GM19397 (cell line): ENCODE data around the gene CELF4.

ENCODE experiments used
- ATAC-seq: cut with Tn5 transposase; IDR thresholded peaks from one replicate; pipeline ENCODE4 v1.9.1; 2021; ENCODE audit warnings: mild to moderate bottlenecking, moderate library complexity; ENCODE audit not compliant: unreplicated experiment

The CELF4 gene

DNA sequence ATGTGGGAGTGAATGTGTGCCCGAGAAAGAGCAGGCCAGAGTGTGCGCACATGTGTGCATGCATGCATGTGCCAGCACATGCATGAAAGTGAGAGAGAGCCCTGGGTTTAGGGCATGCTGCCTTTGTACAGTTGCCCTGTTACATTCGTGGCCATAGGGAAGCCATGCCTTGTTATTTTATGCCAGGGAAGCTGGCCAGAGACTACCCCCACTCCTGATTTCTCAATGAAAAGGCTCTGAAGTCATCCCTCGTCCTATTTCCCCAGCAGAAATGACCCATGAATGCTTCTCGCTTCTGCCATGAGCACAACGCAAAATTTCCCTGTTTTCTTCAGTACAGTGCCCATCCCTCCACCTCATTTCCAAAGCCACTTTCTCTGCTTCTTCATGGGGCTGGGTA, 143.0 kb downstream of the CELF4 start:
- ATAC-seq: no peak

DNA sequence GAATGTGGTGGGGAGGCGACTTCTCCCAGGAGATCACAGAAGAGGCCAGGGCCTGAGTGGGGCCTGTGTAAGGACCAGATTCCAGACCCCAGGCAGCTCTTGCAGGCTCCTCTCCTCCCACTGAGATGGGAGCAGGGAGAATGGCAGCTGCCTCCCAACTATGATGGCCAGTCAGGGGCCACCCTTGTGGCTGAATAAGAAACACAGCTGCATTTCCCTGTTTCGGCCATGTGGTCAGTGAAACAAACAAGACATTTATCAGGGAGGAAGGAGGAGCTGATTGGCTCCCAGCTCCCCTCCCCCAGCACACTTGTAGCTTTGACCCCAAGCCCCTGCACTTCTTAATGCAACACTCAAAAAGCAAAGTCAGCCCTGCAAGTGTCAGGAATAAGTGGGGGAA, 143.5 kb downstream of the CELF4 start:
- ATAC-seq: no peak

DNA sequence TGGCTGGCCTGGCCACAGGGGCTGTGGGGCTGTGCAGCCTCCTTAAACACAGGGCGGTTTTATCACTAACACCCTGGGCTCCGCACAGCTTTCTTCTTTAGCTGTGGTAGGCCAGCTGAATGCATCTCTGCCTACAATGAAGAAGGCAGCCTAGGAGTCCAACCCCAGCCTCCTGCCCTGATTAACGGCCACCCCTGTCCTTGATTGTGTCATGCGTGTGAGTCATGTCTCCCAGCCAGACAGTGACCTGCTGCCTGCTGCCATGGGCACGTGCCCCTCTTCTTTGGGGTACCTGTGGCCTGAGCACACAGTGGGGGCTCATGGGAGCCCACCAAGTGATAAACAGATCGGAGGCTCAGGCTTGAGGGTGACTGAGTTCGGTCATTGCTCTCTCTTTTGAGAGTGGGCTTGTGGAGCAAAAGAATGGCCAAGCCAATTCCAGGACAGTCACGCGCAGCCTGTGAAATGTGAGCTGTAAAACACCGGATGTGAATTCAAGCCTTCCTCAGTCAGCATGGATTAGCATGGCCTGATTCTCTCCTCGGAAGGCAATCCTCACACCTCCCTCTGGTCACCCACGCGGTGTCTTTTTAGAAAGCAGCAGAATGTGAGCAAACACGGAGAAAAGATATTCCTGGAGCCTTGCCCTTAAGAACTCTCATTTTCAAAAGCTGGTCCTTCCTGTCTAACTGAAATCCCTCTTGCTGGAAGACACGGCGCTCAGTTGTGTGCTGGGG, 144.1 kb downstream of the CELF4 start:
- ATAC-seq: no peak

DNA sequence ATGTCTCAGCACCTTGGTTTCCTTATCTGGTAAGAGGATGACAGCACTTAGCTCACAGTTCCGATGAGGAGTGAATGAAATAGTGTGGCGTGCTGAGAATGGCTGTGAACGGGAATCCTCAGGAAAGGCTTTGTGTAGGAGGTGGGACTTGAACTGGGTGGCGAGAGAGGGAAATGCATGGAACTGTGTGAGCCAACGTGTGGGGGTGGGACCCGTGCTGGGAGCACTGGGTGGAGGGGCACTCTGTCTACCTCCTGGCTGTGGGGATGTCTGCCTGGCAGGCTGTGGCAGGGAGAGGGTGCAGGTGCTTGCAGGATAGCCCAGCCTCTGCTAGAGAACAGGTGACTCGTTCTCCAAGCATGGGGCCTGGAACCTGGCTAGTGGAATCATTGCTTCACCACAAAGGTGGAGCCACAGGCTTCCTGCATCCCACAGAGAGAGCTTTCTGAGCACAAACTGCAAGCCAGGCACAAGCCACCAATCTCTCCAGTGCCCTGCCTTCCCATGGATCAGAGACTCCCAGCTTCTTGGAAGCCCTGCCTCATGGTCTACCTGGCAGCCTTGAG, 145.2 kb downstream of the CELF4 start:
- no peak for ATAC-seq

DNA sequence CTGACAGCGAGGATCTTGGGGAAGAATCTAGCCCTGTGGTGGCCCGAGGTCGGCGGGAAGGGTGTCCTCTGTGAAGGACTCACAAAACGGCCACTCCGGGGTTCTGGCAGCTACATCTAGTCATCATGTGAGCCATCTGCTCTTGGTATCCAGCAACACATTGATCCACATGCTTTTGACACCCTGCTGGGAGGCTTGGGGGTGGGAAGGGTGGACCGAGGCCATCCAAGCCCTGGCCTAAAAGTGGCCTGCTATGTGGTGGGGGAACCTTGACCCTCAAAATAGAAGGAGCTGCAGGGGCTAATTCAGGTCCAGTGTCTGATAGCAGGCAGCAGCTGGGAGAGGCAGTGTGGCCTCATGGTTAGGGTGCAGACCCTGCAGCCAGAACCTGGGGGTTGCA, 145.7 kb downstream of the CELF4 start:
- no peak for ATAC-seq

DNA sequence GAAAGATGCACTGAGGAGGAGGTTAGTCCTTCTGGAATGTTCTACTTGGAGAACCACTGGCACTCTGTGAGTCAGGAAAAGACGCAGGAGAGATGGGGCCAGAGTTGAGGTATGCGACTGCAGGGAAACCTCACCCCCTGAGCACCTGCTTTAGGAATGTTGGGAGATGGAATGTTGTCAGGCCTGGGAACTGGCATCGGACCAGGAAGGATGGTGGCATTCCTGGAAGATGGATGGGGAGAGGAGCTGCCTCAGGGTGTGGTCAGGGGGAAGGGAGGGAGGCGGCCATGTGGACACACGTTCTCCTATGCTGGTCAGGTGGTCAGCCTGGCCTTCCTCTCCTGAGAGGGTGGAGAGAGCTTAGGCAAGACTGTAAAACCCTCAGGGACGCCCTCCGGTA, 146.3 kb downstream of the CELF4 start:
- no peak for ATAC-seq

DNA sequence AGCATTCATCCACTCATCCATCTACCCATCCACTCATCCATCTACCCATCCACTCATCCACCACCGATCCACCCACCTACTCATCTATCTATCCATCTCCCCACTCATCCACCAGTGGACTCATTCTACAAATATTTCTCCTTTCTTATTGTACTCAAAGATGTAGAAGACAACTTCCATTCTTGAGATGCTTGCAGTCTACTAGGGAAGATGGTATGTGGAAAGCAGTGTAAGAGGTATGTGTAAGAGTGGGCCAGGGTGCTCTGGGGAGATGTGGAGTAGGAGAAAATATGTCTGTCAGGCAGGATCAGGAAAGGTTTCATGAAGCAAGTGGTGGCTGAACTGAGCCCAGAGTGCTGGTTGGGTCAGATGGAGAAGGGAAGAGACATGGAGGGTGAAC, 150.8 kb downstream of the CELF4 start:
- no peak for ATAC-seq

DNA sequence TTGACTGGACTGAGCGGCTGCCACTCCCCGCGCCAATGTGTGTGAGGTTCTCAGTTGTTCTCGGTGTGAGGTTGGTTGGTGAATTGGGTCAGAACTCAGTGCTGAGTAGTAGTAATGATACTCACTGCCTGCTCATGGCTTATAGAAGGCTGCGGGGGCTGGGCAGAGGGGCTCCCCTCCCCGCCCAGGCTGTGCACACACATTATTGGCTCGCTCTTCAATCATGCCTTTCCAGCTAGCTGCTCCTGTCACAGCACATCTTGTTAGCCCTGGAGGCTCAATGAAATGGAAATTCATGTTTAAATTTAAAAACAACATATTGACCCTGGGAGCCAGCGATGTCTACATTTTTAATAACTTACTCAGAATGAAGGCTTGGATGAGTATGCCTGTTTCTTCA, 152.8 kb downstream of the CELF4 start:
- no peak for ATAC-seq

DNA sequence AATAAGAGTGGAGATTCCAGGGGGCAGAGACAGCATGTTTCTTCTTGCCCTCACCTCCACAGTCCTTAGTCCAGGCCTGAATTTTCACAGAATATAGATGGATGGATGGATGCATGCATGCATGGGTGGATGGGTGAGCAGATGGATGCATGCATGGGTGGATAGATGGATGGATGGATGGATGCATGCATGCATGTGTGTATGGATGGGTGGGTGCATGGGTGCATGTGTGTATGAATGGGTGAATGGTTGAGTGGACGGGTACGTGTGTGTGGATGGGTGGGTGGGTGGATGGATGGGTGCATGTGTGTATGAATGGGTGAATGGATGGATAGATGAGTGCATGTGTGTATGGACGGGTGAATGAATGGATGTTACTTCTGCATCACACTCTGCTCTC, 153.3 kb downstream of the CELF4 start:
- no peak for ATAC-seq

DNA sequence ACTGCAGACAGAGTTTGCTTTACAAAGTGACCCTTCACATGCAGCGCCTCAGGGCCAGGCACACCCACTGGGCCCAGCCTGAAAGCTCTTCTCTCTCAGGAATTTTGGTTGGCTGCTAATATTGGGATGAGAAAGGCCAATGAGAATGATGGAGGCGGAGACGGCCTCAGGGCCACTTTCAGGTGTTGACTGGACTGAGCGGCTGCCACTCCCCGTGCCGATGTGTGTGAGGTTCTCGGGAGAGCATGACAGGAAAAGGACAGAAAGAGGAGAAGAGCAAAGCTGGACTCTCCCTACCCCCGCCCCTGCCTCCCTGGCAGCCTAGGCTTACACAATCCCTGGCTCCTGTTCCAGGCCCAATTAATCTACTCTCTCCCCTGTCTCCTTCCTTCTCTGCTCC, 155.7 kb downstream of the CELF4 start:
- no peak for ATAC-seq

DNA sequence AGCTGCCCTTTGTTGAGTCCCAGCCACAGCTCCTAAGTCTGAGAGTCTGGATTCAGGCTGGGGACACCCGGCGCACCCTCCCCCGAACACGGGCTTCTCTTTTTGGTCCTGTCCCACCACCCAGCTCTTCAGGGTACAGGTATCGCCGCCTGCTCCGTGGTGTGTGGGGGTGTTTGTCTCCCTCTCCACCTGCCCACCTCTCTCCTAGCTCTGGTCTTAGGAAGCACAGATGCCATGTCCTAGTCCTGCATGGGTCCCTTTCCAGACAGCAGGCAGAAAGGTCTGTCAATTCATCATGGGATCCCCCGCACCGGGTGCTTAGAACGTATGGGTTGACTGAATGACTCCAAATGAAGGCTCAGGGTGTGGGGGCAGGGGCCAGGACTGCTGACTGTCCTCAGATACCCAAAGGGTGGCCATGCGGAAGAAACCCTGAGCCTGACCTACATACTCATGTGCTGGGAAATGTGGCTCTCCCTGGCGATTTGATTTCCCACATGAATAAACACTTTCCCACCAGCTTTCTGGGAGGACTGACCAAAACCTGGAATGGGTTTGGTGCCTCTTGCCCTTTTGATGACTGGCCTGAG, 156.8 kb downstream of the CELF4 start:
- ATAC-seq: no peak

DNA sequence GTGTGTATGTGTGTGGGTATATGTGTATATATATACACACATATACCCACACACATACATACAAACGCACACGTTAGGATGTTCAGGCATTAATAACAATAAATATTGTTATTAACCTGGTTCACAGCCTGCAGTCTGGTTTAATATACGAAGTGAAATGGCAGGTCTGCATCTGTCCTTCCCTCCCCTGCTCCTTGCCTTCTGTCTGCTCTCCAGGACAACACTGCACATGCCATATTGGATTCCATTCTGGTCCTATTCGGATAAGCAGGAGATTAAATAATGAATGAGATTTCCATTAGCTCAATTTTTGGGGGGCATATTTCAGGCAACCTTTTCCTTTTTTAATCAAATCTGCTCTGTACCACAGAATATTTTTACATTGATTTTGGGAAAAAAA, 158.0 kb downstream of the CELF4 start:
- no peak for ATAC-seq

DNA sequence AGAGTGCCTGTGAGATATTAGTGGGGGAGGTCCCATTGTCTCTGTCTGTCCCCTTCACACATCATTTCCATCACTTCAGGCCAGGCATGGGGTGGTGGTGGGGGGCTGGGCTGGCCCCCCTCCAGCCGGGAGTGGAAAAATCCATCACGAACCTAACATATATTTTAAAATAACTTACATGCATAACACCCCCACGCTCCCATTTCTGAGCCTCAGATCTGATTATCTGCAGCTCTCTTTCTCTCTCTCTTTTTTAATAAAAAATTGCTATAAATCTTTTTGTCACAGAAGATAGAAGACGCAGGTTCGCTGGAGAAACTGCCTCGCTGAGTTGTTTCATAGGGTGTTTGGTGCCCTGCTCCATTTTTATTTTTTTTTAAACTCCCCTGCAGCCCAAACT, 159.8 kb downstream of the CELF4 start:
- ATAC-seq: no peak

DNA sequence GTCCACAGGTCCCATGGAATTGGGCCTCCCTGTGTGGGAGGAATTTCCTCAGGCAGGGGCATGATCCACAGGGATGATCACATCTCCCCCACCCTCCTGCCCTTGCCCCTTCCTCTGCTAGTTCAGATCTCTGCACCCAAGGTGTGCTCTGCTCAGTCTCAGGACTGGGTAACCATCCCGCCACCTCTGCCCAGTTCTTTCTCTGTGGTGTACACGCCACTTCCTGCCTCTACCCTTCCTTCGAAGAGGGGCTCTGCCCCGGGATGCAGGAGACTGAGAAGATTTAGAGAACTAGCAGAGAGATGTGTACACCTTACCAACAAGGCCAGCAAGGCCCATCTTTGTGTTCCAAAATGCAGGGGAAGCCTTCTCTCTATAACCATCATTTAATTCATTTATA, 160.4 kb downstream of the CELF4 start:
- no peak for ATAC-seq

DNA sequence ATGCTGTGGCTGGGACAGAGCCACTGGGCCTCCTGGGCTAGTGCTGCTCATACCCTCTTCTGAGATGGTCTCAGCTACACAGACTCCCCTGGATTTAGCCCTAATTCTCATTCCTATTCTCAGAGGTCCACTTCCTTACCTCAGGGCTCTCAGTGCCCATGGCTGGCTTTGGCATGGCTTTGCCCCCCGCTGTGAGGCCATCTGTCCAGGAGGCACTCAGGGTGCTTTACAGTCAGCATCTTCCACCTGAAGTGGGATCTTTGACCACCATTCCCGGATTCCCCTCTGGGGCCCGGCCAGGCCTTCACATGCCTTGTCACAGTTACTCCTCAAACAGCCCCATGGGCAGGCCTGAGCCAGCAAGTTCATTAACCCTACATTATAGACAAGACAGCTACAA, 161.8 kb downstream of the CELF4 start:
- ATAC-seq: no peak

DNA sequence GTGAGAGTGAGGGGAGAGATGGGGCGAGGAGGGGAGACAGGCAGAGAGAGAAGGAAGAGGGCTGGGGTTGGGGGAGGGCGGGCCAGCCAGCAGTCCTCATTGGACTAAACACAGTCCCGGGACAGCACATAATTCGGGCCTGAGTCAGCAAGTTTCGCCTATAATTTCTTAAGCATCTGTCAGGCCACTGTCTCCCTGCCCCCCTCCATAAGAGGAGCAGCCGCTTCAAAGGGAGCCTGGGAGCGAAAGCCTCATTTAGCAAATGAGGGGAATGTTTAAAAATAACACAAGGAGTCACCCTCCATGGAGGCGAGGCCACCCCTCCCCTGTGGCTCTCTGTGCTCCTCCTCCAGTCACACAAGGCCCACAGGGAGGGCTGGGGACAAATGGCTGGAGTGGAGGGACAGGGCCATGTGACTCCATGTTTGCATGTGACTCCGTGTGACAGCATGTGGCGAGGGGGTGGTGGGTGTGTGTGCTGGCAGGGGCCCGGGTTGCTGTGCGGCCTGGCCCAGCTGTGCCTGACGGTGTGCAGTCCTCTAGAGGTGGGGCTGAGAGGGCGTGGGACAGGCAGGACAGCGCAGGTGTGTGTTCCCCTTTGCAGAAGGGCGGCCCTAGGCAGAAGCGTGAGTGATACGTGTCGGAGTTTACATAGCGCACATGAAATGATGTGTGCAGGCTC, 162.4 kb downstream of the CELF4 start:
- no peak for ATAC-seq

DNA sequence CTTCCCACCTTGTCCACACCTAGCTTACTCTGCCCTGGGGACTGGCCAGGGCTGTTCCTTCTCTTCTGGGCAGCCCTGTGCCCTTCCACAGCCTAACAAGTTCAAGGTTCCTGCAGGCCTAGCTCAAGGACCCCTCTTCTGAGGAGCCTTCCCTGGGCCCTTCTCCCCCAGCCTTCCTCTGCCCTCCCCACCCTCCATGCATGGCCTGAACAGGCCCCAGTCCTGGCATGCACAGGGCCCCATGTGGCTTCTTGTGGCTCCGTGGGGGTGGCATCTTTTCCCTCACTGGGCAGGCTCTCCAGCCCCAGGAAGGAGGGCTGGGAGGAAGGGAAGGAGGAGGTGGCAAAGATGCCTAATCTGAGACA, 162.9 kb downstream of the CELF4 start:
- ATAC-seq: no peak

DNA sequence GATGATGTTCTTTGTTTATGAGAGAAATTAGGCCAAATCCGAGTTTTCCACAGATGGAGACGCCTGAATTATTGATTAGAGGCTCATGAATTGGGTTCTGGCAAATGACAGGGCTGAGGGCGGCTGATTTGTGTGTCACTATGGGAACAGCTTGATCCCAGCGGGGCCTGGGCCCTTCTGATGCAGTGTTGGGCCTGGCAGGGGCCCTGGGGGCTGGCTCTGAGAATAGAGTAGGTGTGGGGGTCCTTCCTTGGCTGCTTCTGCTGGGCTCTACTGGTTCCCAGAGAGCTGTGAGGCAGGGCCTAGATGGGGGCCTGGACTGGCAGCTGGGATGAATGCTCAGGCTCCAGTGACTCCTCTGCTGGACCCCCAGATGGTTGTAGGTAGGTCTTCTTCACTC, 164.8 kb downstream of the CELF4 start:
- no peak for ATAC-seq

DNA sequence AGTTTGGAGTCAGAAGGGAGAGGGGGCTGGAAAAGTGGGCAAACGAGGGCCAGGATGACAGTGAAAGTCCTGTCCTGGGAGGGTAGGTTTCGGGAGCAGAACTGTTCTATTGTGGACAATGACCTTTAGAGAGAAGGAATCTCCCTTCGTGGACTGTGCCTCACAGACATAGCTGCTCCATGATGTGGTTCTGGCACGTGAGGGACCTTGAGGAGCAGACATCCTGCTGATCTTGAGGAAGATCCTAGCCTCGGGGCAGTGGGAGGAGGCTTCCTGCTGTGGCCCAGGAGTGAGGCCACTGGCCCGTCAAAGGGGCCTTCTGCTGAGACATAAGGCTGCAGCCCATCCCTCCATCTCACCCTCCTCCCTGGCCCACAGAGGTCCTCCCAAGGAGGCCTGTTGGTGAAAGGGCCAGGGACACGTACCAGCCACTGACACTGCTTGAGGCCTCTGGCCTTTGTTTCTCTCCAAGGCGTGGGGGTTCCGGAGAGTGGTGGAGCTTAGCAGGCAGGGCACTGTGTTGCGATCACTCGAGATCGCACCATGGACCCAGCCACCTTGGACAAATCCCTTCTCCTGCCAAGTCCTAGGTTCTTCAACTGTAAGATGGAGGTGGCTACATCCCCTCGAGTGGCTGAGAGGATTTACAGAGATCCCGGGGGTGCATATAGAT, 167.2 kb downstream of the CELF4 start:
- no peak for ATAC-seq

DNA sequence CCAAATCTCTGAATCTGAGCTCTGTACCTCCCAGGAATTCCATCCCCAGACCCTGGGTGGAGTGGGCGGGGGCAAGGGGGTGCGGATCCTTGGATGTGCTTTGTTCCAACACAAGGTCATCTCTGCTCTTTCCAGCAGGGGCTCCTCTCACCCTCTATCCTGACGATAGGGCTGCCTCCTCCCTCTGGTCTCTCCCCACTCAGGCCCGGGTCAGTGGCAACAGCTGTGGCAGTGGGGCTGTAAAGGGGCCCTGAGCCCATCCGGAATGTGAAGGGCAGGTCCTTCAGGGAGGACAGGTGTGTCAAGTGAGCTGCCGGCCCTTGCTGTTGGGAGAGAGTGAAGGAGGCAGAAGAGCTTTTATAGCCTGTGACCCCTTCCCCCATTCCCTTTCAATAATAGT, 167.8 kb downstream of the CELF4 start:
- no peak for ATAC-seq

DNA sequence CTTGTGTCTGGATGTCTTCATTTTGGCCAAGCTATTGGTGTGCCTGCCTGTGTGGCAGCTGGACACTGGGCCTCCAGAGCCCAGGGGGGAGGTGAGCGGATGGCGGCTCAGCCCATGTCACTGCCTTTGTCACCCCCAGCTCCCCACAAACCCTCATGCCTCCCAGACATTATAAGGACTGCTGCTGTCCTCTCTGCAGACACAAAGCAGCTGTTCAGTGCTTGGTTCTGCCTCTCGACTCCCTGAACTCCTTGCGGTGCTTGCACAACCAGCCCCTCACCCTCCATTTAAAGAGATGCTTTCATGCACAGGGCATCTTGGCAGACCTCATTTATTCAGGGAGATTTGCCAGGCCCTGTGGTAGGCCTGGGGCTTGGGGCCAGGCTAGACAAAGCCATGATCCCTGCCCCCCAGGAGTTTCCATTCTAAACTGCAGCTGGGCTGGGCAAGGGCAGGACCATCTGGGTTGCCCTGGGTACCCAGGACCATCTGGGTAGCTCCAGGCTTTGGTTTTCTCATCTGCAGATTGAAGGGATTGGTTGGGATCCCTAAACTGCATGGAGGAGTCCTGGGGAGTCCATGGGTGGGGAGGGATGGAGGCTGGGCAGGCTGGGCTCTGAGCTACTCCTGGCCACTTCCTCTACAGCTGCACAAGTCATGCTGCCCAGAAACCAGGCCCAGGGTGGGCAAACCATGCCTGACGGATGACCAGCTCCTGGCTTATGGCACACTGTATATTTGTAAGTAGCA, 168.5 kb downstream of the CELF4 start:
- no peak for ATAC-seq
